GM21737 (cell line): ENCODE results near the gene RHEX.

Source experiments
- ATAC-seq: cut with Tn5 transposase; IDR thresholded peaks from one replicate; pipeline ENCODE4 v1.9.1; 2021; ENCODE audit warnings: mild to moderate bottlenecking, moderate library complexity; ENCODE audit not compliant: unreplicated experiment

The RHEX gene

DNA sequence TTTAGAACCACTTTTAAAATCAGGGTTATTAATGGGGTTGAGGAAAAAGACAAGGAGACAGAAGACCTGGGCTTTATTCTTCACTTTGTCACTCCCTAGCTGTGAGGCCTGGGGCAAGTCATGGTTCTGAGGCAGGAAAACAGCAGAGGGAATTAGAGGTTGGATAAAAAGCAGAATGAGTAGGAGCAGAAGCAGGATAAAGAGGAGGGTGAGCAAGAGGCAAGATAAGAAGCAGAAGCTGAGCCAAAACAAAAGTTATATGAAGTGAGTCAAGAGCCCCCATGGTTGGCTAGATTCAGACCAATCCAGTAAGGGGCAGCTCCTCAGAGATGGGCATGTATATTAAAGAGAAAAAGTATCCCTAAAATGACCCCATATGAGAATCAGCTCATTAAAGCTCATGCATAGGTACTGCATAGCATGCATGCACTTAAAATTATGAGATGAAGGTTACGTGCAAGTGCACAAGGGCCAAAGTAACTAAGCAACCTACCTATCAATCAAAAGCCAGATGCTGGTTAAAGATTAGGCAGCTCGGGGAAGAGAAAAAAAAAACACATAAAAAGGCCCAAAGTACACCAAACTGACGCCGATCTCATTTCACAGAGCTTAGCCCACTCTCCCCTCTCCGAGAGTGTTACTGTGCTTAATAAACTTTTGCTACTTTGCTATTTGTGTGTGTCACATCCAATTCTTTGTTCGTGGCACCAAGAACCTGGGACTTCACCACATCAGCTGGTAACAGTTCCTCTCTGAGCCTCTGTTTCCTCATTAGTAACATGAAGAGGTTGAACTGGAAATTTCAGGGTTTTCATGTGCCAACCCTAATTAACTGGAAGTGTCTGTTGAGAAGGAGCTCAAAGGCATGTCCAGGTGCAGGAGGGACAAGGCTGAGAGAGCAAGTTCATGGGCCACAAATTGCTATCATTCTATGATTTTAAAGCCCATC is 62.0 kb downstream of the RHEX start:
- ATAC-seq, result no peak

DNA sequence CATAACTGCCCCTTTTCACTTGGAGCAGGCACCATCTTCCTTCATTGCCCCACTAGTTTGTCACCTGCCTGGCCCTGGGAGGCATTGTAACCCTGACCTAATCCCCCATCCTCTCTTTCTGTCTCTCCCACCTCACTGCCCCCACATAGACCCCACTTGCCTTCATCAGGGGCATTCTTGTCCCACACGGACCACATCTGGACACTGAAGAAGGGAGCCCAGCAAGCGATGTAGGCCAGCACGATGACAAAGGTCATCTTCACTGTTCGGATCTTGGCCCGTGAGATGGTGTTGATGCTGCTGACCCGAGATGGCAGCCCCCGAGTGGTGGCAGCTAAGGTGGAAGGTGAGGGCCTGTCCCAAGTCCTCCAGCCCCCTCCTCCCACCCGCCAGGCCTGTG is 62.8 kb downstream of the RHEX start:
- no peak for ATAC-seq

DNA sequence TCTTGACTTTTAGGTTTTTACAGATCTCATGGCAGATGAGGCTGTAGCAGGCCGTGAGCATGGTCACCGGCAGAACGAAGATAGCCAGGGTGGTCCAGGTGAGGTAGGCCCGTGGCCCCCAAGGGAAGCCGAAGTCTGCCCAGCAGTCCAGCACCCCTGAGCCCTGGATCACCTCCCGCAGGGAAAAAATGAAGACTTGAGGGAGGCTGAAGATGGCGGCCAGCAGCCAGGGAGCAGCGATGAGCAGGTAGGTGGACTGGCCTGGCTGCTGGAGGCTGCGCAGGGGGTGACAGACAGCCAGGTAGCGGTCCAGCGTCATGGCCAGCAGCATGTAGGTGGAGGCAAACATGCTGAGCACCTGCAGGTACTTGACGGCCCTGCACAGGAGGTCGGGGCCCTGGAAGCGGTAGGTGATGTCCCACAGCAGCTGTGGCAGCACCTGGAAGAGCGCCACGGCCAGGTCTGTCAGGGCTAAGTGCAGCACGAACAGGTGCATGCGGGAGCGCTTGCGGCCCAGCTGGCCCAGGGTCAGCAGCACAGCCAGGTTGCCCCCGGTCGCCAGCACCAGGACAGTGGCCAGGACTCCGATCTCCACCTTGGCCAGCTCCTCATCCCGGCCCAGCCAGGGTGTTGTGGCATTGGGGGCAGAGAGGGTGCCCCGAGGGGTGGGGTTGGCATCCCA is 63.4 kb downstream of the RHEX start:
- no peak for ATAC-seq

DNA sequence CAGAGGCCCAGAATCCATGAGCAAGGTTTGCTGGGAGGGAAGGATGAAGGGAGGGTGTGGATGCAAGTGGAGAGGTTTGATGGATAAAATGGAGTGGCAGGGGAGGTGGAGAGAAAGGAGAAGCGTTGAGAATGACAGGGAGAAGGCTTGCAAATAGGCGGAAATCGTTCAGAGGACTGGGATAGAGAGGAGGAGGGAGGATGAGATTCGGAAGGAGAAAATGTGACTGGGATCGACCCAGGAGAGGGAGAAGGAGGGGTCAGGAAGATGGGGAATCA is 63.8 kb downstream of the RHEX start:
- no peak for ATAC-seq

DNA sequence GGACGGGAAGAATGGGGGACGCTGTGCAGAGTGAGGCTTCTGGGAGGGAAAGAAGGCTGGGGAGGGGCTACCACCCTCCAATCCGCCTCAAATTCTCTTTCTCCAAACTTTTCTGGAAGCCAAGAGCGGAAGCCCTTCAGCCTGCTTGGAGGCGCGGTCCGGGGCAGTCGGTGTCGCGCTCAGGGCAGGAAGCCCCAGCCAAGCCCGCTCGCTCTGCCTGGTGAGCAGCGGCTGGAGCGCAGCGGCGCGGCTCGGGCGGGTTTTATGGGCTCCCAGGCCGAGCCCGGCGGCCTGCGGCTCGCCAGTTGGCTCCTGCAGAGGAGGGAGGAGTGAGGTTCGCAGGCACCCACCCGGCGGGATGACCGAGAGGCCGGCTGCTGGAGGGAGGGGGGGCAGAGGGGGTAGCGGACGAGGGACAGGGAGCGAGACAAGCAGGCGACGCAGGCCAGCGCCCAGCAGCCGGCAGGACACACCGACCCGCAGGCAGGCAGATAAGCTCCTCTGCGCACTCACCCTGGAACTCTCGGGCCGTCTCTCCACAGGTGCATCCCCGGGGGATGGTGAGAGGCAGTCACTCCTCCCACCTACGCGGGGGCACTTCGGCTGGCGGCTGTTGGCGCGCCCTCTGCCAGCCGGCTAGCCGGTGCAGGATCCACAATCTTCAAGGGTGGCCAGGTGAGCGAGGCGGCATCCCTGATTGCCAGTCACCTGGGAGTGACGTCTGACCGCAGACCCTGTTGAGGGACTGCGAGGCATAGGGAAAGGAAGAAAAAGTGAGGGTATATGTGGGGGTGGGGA is 64.4 kb downstream of the RHEX start, which contains the start of gene AVPR1B:
TSS of gene AVPR1B (minus strand) at position 238 of the 798 bp plus-strand sequence. CDS start 498 bp downstream, outside the sequence.
- ATAC-seq, result no peak

DNA sequence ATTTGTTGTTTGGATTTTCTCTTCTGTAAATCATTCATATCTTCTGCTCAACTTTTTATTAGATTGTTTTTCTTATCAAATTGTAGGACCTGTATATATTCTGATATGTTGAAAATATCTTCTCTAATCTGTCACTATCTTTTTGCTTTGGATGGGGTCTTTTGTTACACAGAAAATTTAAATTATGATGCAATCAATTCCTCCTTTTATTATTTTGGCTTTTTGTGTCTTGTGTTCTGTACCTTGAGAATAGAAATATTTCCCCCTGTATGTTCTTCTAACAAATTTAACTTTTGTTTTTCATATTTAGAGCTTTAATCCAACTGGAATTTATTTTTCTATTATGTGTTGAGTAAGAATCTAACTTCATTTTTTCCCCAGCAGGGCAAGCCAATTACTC is 67.4 kb downstream of the RHEX start:
- no peak for ATAC-seq

DNA sequence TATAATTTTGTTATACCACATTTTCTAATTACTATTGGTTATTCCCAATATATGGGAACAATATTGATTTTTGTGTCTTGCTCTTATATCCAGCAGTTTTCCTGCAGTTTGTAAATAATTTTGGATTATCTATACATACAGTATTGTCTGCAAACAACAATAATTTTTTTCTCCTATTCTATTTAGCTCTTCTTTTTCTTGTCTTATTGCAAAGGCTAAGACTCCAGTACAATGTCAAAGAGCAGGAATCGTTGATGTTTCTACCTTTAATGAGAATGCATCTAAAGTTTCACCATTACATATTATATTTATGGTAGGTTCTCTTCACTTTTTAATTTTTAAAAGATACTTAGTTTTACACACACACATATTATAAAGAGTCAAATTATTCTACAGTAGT is 68.3 kb downstream of the RHEX start:
- no peak for ATAC-seq

DNA sequence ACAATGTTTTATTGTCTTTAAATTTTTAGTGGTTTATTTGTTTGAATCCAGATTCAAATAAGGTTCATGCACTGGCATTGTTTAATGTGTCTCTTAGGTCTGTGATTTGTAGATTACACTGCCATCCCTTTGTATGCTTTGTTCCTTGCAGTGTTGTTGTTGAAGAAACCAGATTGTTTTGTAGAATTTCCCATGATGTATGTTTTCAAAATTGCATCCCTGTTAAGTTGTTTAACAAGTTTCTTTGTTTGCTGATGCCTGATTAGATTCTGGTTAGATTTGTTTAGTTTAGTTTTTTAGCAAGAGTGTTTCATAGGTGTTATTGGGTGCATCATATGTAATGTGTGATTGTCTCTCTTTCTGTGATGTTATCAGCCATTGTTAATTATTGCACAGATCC is 69.7 kb downstream of the RHEX start:
- no peak for ATAC-seq

DNA sequence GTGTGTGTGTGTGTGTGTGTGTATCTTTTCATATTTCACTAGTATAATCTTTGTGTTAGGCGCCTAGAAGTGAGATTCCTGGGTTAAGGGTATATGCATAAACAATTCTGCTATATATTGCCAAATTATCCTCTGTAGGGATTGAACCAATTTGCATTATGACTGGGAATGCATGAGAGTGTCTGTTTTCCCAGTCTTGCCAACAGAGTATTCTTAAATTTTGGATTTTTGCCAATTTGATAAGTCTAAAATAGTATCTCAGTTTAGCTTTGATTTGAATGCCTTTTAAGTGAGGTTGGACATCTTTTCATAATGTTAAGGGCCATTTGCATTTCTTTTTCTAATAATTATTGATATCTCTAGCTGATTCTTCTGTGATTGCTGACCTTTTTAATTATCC is 72.4 kb downstream of the RHEX start:
- ATAC-seq, result no peak

DNA sequence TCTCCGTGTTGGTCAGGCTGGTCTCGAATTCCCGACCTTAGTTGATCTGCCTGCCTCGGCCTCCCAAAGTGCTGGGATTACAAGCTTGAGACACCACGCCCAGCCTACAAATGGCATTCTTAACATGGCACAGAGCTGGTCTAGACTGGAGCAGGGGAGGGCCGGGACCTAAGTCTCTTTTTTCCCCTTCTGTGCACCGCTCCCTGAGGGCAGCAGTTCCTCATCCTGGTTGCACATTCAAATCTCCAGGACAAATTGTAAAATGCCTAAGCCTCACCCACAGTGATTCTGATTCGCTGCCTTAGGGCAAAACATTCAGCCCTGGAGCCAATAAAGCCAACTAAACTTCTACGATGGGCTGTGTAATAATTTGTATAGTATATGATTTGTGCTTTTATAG is 74.4 kb downstream of the RHEX start:
- no peak for ATAC-seq

DNA sequence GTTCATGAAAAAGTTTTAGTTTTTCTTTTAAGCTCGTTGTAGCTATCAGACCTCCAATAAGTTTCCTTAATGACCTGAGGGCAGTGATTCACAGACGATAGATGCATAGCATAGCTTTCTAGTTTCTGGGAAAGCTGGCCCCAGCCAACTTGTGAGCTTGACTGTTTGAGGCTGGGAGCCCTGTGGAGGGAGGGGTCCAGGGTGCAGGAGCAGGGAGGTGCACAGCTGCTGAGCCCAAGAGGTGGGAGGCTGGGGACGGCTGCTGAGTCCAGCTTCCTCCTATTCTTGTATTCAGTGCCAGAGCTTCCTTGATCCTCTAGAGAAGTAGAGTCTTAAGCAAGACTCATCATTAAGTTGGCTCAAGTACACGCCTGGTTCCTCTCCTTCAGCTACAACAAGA is 75.2 kb downstream of the RHEX start:
- ATAC-seq, result no peak

DNA sequence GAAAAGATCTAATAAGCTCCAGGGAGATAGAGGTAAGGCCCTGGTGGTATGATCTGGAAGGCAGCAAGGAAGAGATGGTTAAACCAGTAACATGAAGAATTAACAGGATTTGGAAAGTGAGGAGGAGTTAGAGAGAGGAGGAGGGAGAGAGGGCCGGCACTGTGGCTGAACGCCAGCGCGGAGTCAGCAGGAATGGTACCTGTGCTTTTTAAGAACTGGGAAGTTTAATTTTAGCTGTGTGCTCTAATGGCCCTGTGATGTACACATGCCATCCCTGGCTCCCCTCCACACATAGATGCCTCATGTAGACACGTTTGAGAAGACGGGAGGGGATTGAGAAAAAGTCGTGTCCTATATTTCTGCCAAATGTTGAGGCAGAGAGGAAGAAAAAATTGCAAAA is 78.1 kb downstream of the RHEX start:
- no peak for ATAC-seq

DNA sequence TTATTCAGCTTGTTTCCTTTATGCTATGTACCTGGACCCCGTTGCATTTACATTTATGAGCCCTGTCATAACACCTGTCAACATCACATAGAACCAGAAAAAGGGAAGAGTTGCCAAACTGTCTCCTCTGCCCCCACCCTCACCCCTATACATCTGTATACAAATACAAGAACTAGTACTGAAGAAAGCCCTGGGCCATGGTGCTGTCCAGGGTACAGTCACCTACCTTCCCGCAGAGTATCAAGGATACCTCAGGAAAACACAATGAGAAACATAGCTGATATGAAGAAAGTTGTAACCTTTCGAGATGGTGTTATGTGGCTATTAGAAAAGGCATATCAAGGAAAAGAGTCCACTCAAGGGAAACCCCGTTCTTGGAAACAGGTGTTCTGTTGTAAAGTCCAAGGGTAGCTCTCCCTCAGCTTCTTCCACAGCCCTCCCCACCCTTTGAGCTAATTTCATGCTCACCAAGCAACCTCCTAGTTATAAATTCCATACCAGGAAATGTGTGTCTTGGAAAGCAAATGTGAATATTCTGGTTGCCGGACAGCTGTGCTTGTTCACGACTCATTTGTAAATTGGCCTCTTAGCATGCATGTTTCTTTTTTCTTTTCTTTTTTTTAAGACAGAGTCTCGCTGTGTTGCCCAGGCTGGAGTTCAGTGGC is 80.9 kb downstream of the RHEX start:
- no peak for ATAC-seq

DNA sequence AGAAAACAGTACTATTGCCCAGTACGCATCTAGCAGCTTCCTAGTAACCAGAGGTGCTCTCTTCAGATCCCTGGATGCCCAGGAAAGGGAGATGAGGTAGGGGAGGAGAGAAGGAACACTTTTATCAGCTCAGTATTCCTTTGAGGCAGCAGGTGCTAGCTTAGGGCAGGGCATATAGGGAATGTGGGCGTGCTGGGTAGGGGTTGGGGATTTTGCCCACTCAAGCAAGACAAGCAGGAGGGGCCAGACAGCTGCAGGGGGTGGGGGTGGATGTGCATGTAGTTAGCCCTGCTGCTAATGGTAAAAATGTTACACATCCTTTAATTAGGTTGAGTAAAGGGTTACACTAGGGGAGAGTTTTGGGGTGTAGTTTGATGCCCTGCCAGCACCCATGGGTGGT is 82.3 kb downstream of the RHEX start:
- ATAC-seq, result no peak

DNA sequence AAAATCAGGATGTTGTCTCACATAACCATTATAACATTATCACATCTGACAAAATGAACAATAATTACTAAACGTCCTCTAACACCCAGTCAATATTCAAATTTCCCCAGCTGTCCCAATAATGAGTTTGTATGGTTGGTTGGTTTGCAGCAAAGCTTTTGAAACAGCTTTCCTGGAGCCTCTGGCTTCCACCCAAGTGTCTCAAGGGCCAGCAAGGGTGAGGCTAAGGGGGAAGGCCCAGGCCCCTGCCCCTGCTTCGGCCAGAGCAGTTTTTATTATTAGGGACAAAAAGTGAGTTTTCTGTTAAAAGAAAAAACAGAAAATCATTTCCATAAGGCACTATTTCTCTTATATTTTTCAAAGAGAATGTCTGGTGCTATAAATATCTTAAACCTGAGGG is 83.3 kb downstream of the RHEX start:
- no peak for ATAC-seq

DNA sequence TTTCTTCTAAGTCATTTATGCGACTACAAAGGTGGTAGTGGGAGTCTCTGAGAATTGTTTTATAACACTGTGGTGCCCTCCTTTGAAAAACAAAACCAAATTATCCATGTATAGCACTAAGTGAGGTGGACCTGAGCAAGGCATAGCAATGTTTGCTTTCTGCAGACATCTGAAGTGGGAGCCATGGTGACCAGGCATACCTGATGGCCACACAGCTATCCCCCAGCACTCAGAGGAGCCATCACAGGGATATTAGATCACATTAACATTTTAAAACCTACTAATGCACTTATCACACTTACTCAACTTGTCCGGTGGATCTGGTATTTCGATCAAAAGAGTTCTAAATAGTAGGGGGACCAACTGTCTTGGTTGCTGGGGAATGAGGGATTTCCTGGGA is 89.0 kb downstream of the RHEX start:
- no peak for ATAC-seq

DNA sequence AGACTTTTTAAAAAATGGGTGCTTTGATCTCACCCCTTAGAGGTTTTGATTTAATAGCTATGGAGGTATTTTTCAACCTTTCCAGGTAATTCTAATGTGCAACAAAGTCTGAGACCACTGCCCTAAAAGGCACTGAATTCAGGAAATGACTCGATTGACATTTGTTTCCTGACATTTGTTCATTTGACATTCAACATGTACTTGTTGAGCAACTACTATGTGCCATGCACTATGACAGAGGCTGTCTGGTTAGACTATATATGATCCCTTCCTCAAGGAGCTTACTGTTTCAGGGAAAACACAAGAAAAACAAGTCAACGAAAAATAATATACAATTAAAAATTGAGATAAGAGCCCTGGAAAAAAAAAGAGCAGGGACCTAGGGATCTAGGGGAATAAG is 89.8 kb downstream of the RHEX start:
- no peak for ATAC-seq

DNA sequence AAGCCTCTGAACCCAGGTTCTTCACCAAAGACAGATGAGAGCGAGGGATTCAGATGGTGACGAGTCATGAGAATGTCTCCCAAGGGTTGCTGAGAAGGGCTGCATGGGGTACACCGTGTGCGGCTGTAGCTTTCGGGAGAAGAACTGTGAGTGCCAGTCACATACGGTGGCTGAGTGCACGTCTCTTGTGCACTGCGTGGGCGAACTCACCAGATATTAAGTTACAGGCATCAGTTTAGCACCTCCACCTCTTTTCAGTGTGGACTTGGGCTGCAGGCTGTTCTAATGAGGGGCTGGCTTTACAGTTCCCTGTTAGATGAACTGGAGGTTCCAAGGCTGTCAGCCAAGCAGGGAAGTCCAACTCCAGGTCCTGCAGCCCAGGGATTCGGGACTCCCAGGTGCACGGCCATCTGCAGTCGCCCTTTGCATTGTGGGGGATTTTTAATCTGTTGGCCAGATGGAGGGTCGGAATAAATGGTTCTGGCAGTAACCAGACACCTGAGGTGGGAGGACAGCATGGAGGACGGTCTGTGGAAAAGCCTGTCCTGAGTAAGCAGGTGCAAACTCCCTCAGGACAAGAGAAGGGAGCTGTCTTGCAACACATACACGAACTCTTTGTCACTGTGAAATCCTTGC is 90.7 kb downstream of the RHEX start:
- ATAC-seq, result no peak

DNA sequence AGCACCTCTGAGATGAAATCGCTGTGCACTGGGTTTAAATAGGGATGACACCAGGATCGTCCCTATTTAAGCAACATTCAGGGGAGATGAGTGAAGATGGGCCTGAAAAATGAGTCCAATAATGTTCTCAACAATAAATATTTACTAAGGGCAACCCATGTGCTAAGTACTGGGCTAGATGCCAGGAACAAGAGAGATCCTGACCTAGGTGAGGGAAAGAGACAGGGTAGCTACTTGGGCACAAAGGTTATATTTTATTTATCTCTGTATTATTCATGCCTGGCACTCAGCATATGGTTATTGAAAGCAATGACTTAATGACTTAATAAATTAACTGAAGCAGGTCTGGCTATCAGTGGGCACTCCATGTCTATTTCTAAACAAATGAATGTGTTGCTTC is 91.6 kb downstream of the RHEX start:
- no peak for ATAC-seq

DNA sequence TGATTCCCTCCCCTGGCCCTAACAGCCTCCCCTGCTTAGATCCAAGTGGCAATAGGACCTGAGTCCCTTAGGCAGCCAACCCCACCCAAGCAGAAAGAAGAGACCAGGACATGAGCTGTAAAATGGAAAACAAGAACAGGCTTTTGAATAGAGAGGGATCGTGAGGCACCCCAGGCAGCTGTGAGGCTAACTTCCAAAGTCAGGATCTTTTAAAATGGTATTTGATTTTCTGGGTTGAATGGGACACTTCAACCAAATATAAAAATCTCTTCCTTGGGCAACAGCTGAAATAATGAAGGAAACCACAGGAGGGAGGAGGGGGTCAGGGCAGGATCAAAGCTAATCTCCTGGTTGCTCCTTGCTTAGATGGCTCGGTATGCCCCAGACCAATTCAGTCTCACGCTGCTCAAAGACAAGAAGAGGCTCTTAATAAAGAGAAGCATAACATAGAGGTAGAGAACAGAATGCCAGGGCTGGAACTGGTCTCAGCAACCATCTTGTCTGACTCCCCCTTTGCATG is 92.9 kb downstream of the RHEX start:
- no peak for ATAC-seq
